NCI-H2227 treated with DMSO at 0.1 percent for 48 hours (cell line): ENCODE results near the gene PFN3.

Experiments used
- DNase-seq: peaks from one replicate; lab custom pipeline; 2025; lab: John Stamatoyannopoulos, UW

The PFN3 gene

GRCh38 chr5:177399997-177400868 lies at the start of gene PFN3:
Gene PFN3, minus strand, starts transcription at chr5:177400661. Its CDS starts 85 bp downstream, at chr5:177400576.
- no peak for DNase-seq

GRCh38 chr5:177449140-177450061 lies 48.9 kb upstream of the PFN3 start:
- no peak for DNase-seq

- DNase-seq: no peak
These were observed 47.9 kb upstream of the PFN3 start for GRCh38 chr5:177448244-177448950.

GRCh38 chr5:177447611-177448243 lies 47.3 kb upstream of the PFN3 start:
- DNase-seq: no peak

GRCh38 chr5:177447066-177447610 lies 46.7 kb upstream of the PFN3 start:
- DNase-seq: peak; percentile 25

GRCh38 chr5:177446200-177447065 lies 46.0 kb upstream of the PFN3 start, which contains the start of gene PRR7:
Gene PRR7, plus strand, starts transcription at chr5:177446814. Its CDS starts 8,254 bp downstream, at chr5:177455068.
- DNase-seq: peak; percentile 31

GRCh38 chr5:177445917-177446199 lies 45.4 kb upstream of the PFN3 start:
- DNase-seq: no peak

- DNase-seq: no peak
These were observed 44.8 kb upstream of the PFN3 start for GRCh38 chr5:177445052-177445916.

GRCh38 chr5:177444106-177445051 lies 43.9 kb upstream of the PFN3 start:
- DNase-seq: no peak

GRCh38 chr5:177443144-177443983 lies 42.9 kb upstream of the PFN3 start:
- DNase-seq: no peak

GRCh38 chr5:177442066-177442826 lies 41.8 kb upstream of the PFN3 start:
- no peak for DNase-seq

- DNase-seq: no peak
These were observed 40.7 kb upstream of the PFN3 start for GRCh38 chr5:177440990-177441780.

- DNase-seq: no peak
These were observed 39.9 kb upstream of the PFN3 start for GRCh38 chr5:177440211-177440989.

- no peak for DNase-seq
These were observed 39.1 kb upstream of the PFN3 start for GRCh38 chr5:177439518-177440053.

GRCh38 chr5:177438468-177438867 lies 38.0 kb upstream of the PFN3 start:
- no peak for DNase-seq
